GM10266 (cell line): ENCODE measurements around the gene MIA3.

Source experiments
- DNase-seq: peaks from one replicate; pipeline ENCODE4 v3.0.0; 2012; ENCODE audit errors: extremely low spot score
- TF ChIP-seq, protein P1 (sequence below): IDR thresholded peaks from 2 replicates; pipeline ENCODE4 v1.5.1; 2012; ENCODE audit warnings: mild to moderate bottlenecking, low read depth; ENCODE audit not compliant: control insufficient read depth, insufficient read depth; ENCODE audit errors: missing control alignments

MIA3 gene

DNA sequence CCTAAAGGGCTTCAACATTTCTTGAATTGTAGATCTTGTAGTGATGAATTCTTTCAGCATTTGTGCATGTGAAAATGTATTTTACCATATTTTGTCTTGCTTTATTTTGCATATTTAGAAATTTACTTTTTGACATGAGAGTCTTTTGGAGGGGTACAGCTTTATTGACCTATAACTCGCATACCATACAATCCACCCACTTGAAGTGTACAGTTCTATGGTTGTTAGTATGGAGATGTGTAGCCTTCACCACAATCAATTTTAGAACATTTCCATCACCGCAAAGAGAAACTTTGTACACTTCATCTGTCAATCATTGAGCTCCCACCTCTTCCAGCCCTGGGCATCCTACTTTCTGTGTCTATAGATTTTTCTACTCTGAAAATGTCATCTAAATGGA, 7.2 kb upstream of the MIA3 start:
- no peak for DNase-seq
- TF ChIP-seq, protein P1, sequence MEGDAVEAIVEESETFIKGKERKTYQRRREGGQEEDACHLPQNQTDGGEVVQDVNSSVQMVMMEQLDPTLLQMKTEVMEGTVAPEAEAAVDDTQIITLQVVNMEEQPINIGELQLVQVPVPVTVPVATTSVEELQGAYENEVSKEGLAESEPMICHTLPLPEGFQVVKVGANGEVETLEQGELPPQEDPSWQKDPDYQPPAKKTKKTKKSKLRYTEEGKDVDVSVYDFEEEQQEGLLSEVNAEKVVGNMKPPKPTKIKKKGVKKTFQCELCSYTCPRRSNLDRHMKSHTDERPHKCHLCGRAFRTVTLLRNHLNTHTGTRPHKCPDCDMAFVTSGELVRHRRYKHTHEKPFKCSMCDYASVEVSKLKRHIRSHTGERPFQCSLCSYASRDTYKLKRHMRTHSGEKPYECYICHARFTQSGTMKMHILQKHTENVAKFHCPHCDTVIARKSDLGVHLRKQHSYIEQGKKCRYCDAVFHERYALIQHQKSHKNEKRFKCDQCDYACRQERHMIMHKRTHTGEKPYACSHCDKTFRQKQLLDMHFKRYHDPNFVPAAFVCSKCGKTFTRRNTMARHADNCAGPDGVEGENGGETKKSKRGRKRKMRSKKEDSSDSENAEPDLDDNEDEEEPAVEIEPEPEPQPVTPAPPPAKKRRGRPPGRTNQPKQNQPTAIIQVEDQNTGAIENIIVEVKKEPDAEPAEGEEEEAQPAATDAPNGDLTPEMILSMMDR = no peak

DNA sequence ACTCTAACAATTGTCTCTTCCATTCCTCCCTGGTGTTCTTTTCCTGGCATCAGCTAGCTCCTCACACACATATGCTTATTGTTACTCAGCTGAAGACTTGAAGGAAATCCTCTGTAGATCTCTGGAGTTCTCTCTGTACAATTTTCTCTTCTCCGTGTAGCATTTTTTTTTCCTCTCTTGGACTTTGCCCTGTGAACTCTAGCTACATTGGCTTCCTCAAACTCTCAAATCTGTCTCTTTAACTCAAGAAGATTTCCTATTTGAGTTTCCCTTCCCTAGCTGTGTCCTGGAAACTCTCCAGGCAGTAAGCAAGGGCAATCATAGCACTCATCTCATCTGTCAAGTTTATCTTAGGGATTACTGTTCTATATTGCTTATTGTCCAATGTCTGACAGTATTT, 4.3 kb upstream of the MIA3 start:
- TF ChIP-seq, protein P1 = no peak
- no peak for DNase-seq

DNA sequence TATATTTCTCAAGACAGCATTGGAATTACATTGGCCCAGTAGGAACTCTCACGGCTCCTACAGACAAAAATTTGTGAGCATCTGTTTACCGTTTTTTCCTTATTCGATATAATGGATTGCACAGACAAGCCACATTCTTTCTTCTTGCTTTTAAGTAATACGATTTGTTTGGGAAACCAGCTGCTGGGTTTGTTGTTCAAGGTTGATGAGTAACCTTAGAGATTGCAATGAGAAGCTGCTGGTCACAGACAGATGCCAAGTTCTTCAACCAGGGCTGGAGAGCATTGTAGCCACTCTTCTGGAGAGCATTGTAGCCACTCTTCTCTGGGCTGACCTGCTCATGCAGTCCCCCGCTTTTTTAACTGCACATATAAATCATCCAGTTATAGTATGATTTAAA, 1.4 kb upstream of the MIA3 start:
- TF ChIP-seq, protein P1 = no peak
- no peak for DNase-seq

DNA sequence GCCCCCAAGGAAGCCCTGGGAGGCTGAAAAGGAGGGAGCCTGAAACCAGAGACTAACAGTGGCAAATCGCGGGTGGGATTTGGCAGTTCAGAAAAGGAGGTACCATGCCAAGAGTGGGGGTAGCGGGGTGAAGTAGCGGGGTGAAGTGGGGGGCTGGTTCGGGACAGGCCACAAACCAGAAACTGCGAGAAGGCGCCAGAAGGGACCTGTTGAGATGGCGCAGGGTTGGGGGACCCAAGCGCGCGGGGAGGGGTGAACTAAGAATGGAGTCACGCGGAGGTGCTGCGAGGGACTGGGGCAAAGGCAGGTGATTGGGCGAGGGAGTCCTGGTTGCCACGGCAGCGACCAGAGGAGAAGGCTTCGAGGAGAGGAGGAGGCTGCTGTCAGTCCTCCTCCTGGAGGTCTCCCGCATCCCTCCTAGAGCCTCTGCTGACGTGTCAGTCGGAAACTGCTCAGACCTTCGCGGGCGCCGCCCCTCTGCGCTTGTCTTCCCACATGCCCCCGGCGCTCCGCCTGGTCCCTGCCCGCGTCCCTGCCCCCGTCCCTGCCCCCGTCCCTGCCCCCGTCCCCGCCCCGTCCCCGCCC, 438 bp upstream of the MIA3 start:
- DNase-seq = peak; percentile 90
- TF ChIP-seq, protein P1 = no peak

DNA sequence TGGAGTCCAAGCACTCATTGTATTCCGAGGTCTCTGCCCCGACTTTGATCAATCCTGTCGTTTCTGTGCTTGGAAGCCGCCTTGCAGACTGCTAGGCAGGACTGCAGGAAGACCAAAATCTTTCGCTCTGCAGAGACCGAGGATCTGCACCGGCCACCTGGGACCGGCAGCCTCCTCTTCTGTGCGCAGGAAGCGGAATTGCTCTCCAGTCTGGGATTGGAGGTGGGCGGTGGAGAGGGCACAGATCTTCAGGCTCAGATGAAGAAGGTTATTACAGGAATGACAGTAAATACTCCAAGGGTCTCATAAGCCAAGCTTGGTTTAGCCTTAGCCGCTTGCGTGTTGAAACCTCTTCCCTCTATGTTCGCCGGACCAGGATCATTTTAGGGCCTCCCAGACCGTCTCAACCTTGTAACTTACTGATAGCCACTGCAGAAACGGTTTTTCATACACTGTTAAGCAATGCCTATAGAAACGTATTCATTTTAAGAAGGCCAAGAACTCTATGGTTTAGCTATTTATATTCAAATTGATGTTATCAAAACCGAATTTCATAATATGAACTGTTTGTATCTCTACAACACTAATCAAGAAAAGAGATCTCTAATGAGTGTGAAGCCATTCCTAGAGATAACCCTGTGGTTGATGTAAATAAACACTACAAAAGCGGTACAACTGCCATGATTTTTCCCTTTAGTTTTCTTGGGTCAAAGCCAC, 1.1 kb downstream of the MIA3 start:
- TF ChIP-seq, protein P1 = no peak
- DNase-seq = peak; percentile 36

DNA sequence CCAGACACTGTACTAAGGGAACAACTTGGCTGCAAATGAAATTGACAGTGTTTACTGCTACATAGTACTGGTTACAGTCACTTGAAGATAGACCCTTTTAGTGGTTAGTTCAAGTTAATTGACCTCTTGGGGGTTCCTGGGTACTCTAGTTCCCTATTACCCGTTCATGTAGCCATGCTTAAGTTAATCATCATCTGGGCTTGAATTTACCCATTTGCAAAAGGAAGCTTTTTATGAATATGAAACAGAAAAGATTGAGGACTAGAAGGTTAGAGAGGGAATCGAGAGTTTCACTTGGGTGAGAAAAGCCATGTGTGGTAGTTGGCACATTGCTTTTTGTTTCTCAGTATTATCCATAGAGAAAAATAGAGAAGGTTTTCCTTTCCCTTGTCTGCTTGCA, 2.7 kb downstream of the MIA3 start:
- peak; percentile 24 for DNase-seq
- TF ChIP-seq, protein P1 = no peak

DNA sequence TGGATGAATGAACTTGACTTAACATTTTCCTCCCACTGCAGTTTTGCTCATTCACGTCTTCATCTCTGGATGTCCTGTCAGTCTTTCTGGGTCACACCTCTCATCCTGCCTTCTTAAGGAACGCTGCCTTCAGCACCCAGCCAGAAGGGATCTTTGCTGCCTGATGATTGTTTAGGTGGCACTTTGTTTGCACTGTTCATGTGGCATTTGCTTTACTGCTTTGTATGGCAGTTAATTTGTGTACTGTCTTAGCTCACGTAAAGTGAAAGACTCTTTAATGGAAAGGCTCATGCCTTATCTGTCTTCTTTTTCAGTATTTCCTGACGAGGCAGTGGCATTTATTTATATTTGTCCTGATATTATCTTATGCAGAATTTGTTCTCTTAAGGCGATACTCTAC, 4.9 kb downstream of the MIA3 start:
- TF ChIP-seq, protein P1 = no peak
- DNase-seq = no peak
